Adipose tissue (tissue), 3 donors: ENCODE data around the gene TMEM167A. TPM values are rescaled to one million over a fixed set of nuclear protein-coding genes. Genes with fewer than 3 reads are reported as not detected.

Source experiments
- H3K27ac ChIP-seq: one replicate; pipeline ENCODE4 v1.5.1; 2013; ENCODE audit warnings: low read depth, low read length
- WGBS, 3 donors: extraction: QIAGEN DNeasy Blood & Tissue Kit; methylation state at CpG; one replicate each; pipeline ENCODE4 v1.1.7; 2013; 5-methylcytosine and 5-hydroxymethylcytosine counted together
- polyA plus RNA-seq, 3 donors: library from polyadenylated mRNA; stranded (reverse); fragments of 200-250 nt; gene quantifications; one replicate each; pipeline ENCODE4 v1.2.3, GENCODE V29; 2013
- donor health status: healthy with polysubstance abuse.
- donor health status: Bipolar disorder and iron deficiency.
- donor health status: healthy.

TMEM167A gene, protein sequence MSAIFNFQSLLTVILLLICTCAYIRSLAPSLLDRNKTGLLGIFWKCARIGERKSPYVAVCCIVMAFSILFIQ
- 10 to 100 TPM; 19.3 to 57.1 (median 41.4) TPM for polyA plus RNA-seq

GRCh38 chr5:83076742-83077661 lies at the start of gene TMEM167A, which contains the start of gene XRCC4:
TSS of gene TMEM167A (minus strand) at chr5:83077394. CDS start at chr5:83077323, 71 bp downstream.
TSS of gene XRCC4 (plus strand) at chr5:83077547. CDS start at chr5:83104920, 27,373 bp downstream.
- 0 to 1% (median 0%) methylated on average over 44 of the region's 44 CpGs for WGBS, 3 donors
- H3K27ac ChIP-seq: peak within 1 kb of the TSS; percentile 57

DNA sequence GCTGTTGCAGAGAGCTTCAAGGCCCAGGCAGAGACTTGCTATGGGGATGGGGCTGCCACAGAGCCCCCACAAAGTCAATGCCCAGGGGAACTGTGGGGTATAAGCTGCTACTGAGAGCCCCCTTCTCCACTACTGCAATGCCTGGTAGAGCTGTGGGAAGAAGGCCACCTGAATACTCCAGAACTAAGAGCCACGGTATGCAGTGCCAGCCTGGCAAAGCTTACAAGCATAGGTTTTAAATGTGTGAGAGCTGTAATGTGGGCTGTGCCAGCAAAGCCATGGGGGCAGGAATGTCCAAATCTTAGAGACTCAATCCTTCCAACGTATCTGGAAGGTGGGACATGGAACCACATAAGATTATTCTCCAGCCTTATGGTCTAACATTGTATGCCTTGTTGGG lies 49.3 kb upstream of the TMEM167A start:
- 31 to 73% (median 66%) methylated on average over 2 of the region's 2 CpGs for WGBS, 3 donors
- no peak overlapping the region for H3K27ac ChIP-seq

DNA sequence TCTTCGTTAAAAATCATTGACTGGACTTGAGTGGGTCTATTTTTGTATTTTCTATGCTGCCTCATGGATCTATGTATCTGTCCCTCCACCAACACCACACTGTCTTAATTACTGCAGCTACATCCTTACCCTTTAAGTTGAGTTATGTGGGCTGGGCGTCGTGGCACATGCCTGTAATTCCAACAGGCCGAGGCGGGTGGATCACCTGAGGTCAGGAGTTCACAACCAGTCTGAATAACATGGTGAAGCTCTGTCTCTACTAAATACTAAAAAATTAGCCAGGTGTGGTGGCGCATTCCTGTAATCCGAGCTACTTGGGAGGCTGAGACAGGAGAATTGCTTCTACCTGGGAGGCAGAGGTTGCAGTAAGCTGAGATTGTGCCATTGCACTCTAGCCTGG lies 48.4 kb upstream of the TMEM167A start:
- H3K27ac ChIP-seq: no peak overlapping the region
- 83 to 87% (median 85%) methylated on average over 7 of the region's 7 CpGs for WGBS, 3 donors

- WGBS, 3 donors: 89 to 100% (median 95%) methylated on average over 1 of the region's 1 CpG
- H3K27ac ChIP-seq: no peak overlapping the region
Measured at GRCh38 chr5:83124593-83124992, 47.4 kb upstream of the TMEM167A start.

DNA sequence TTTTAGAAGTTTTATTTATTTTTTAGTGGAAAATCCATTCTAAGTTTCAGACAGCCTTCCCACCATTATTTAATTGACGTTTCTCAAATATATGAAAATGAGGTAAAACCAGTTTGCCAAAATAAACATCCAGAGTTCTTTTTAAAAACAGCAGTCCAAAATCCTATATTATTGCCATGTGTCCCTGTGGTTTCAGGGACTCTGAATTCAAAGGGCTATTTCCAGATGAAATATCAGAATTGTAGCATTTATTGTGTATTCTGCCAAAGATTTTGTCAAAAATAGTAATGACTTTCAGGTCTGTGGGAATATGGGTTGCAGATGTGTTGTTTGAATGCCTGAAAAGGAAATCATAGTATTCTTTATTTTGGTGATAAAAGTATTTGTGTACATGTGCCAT lies 41.8 kb upstream of the TMEM167A start:
- no peak overlapping the region for H3K27ac ChIP-seq
- WGBS, 3 donors: 75 to 96% (median 94%) methylated on average over 1 of the region's 1 CpG

DNA sequence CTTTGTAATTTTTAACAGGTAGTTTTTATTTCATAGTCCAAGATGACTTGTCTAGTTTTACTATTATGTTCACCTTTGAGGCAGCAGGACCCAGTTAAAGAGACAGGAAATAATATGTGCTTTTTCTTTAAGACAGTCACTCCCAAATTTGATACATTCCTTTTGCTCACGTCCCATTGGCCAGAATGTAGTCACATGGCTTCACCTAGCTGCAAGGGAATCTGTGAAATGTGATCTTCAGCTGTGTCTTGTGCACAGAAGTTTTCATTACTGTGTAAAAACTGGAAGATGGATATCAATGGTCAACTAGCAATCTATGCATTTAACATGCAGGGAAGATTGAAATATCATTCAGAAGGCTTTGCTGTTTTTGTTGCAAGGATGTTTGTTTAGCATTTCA lies 41.3 kb upstream of the TMEM167A start:
- 86 to 93% (median 89%) methylated on average over 1 of the region's 1 CpG for WGBS, 3 donors
- H3K27ac ChIP-seq: no peak overlapping the region

DNA sequence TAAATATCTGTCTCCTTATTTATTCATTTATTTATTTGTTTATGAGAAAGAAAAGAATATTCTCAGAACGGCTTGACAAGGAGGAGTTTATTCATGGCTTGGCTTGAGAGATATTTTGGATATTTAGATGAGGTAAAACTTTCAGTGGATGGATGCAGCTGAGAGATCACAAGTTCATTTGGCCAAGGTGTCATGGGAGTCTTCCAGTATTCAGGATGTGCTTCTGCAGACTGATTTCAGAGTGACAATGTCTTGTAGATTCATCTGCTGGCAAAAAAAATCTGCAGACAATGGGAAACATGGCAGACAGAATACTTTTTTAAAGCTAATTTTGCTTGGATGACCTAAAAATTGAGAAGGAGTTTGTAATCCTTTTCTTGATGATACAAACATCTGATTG lies 38.6 kb upstream of the TMEM167A start:
- H3K27ac ChIP-seq: no peak overlapping the region
- 66 to 92% (median 80%) methylated on average over 1 of the region's 1 CpG for WGBS, 3 donors

- 83 to 89% (median 86%) methylated on average over 1 of the region's 1 CpG for WGBS, 3 donors
- no peak overlapping the region for H3K27ac ChIP-seq
Measured at GRCh38 chr5:83109380-83109779, 32.2 kb upstream of the TMEM167A start.

DNA sequence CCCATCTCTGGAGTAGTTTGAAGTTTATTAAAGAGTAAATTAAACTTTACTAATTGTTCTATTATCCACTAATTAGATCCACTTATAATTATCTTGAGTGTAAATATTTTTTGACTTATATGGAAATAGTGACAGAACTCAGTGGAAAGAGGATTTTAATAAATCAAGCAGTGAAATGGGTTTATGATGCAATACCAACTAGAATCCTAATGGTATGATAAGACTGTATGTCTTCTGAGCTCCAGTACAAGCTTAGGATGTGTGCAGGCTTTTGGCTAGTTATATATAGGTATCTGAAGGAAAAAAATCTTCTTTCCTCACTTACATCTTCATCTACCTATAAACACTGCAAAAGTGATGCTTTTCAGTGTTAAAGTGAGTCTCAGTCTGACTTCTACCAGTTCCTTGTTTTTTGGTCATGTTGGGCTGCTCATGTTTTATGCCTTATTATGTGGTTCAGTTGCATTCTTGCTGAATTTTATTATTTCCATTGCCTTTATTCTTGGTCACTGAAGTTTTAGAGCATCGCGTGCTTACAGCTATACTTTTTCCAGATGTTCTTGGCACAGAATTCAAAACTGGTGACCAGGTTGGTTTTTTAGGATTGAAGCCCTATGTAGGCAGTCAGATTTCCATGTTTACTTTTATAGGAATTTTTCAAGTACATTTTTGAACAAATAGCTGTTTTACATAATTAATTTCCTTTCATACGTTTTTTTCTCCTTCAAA lies 30.7 kb upstream of the TMEM167A start:
- H3K27ac ChIP-seq: no peak overlapping the region
- WGBS, 3 donors: 89 to 95% (median 92%) methylated on average over 3 of the region's 3 CpGs

DNA sequence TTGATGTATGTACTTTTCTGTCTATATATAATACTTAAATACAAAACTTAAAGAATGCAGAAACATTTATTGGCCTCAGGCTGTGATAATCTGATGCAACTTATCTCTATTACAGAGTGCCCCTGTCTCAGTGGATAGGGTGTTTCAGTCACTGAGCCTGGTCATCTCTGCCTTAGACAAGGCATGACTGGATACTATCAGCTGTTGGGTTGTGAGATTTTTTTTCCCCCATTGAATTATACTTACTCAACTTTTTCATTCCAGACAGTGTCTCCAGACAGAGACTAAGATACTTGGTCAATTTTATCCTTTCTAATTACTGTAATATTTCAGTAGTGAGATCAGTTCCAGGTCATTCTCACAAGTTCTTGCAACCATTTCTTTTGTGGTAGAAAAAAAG lies 26.8 kb upstream of the TMEM167A start:
- no peak overlapping the region for H3K27ac ChIP-seq

GRCh38 chr5:83102364-83102980 lies 25.3 kb upstream of the TMEM167A start:
- H3K27ac ChIP-seq: no peak overlapping the region

- H3K27ac ChIP-seq: no peak overlapping the region
- WGBS, 3 donors: 91 to 100% (median 96%) methylated on average over 1 of the region's 1 CpG
Measured at GRCh38 chr5:83101514-83101913, 24.3 kb upstream of the TMEM167A start.

DNA sequence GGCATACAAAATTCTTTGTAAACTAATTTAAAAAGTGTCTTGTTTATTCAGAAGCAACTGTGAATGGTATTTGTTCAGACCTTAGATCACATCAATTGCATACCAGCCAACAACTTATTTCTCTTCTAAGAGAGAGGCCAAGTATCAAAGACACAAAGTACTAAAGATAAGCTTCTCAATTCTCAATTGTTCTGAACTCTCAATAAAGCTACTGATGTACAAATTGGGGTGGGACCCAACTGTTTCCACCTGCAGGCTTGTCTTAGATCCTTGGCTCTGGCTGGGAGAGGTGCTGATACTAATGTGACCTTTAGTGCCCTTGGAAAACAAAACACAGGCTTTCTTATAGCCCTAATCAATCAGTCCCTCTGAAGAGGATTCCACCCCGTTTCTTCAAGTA lies 22.3 kb upstream of the TMEM167A start:
- no peak overlapping the region for H3K27ac ChIP-seq
- WGBS, 3 donors: 72 to 79% (median 78%) methylated on average over 1 of the region's 1 CpG

DNA sequence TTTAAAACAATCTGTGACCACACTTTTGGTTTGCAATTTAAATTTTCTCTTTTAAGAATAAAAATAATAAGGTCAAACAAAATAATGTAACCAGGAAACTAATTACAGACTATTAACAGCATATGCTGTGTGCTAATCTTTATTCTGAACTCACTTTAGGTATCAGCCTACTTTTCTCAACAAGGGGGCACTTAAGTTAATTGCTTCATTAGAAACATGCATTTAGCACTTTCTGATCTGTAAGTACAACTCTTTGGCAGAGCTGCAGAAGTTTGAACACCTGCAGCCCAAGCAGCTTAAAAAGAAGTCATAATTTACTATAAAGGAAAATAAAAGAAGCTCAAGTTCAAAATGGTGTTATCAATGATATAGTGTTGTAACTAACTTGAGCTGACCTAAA lies 21.8 kb upstream of the TMEM167A start:
- no peak overlapping the region for H3K27ac ChIP-seq

DNA sequence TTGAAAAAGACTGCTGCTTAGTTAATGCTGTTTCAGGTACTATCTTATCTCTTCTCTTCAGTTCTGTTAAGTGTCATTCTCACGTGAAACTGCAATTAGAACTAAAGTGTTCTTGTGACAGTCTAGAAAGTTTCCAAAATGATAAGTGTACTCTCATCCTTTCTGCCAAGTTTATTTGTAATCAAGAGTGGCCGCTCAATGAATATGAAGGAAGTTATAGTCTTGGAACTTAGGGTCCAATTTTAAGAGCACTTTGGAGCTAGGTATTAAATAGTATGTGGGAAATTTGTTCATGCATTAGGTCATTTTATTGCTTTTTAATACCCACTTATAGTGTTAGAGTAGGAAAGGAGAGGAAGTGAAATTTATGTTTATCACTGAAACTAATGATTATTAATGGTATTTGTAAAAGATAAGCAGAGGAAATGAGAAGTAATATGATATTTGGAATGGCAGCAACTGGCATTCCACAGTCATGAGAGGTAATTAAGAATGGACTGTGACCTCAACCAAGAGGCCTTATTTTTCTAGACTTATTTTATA lies 20.6 kb upstream of the TMEM167A start:
- 53 to 76% (median 76%) methylated on average over 2 of the region's 2 CpGs for WGBS, 3 donors
- H3K27ac ChIP-seq: no peak overlapping the region

GRCh38 chr5:83096660-83097339 lies 19.6 kb upstream of the TMEM167A start:
- H3K27ac ChIP-seq: no peak overlapping the region
- 91 to 93% (median 92%) methylated on average over 2 of the region's 2 CpGs for WGBS, 3 donors

DNA sequence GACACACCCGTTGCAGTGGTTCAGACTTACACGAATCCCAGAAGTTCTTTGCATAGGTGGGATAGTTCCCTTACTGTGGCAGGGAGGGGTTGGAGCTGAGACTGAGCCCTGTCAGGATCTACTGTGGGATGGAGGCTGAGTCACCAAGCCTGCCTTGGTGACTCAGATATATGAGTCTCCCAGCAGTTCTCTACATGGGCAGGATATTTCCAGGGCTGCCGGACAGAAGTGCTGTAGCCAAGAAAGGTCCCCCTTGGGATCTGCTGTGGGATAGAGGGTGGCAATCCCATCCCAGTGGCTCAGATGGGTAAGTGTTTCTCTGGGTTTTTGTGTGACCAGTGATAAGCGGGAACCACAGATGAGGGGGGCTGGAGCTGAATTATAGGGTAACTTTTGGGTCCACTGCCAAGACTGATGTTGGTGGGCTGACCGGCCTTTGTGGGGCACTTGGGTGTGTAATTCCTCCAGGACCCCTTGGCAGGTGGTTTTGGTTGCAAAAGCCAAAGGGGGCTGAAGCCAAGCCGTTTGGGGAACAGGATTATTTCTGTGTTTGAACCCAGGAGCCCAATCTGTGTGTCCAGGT lies 18.9 kb upstream of the TMEM167A start:
- no peak overlapping the region for H3K27ac ChIP-seq
- WGBS, 3 donors: 74 to 85% (median 76%) methylated on average over 6 of the region's 6 CpGs
